Activated CD8-positive, alpha-beta memory T cell treated with anti-CD3 and anti-CD28 coated beads for 36 hours (primary cell): ENCODE results near the gene PTPRU. TPM values are rescaled to one million over a fixed set of nuclear protein-coding genes. Genes with fewer than 3 reads are reported as not detected.

ENCODE experiments used
- CTCF ChIA-PET: fragments of 350-600 bp; sonication (Branson Sonifier 250); formaldehyde crosslinking; loops from one replicate; lab custom pipeline; 2021; ENCODE audit warnings: antibody characterized with exemption; lab: Charles Lee
- POLR2A ChIA-PET: fragments of 350-600 bp; sonication (Branson Sonifier 250); formaldehyde crosslinking; loops from one replicate; lab custom pipeline; 2021; ENCODE audit warnings: antibody characterized with exemption; lab: Charles Lee
- total RNA-seq, 2 experiments: library from RNA; stranded (reverse); gene quantifications; one replicate each; pipeline ENCODE4 v1.2.3, GENCODE V29; 2021

The PTPRU gene
- total RNA-seq, 2 experiments from 2014 or later, result 0.34 to 0.42 TPM

DNA sequence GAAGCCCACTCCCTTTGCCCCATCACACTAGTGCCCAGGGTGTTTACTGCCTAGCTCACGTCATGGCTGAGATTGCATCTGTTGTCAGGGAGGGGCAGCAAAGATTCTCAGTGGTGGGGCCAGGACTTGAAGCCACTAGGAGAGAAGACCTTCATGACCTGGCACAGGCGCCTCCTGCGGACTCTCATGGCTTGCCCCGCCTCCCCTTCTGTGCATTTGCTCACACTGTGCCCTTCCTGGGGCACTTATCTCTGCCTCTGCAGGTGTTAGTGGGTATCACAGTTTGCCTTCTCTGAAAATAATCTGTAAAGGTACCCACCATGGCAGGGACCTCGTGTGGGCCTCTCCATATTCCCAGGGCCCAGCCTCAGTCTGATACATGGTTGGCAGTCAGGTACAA, 20.1 kb downstream of the PTPRU start:
- ChIA-PET POLR2A (no interaction called here), CTCF (interaction anchor here (1.4 kb wide), 1 partner anchor 25 kb away, joined by 3 read pairs; the partner anchor contains the start of gene MECR)

DNA sequence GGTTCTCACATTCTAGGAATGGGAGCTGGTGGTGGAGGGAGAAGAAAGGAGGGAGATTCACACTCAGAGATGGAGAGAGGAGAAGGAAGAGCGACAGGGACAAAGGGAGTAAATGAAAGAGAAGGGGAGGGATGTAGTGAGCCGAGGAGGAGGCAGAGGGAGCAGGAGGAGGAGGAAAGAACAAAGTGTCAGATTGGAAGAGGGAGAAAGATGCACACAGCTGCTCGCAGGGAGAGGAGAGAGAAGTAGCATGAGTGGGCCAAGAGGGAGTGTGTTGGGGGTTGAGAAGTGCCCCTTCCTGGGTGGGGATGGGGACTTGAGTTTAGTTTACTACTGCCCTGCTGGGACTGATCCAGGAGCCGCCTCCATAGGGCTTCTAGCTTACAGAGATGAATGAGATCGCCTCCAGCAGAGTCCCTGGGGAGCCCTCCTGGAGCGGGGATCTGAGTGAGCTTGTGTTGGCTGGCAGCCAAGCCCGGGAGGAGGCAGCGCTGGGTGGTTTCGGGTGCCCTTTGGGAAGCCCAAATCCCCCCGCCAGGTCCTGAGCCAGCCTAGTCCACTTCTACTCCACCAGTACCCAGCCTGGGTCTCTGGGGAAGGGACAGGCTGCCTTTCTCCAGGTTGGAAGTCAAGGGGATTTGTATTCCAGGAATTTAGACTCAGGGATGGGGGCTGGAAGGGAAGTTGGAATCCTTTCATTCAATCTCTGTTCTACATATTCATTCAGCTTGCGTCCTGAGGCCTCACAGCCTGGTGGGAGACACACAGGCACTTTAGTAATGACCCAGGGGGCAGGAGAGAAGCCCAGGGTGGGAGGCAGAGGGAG, 20.9 kb downstream of the PTPRU start:
- ChIA-PET CTCF (interaction anchor here (1.4 kb wide), 1 partner anchor 26 kb away, joined by 3 read pairs; the partner anchor contains the start of gene MECR), POLR2A (no interaction called here)

DNA sequence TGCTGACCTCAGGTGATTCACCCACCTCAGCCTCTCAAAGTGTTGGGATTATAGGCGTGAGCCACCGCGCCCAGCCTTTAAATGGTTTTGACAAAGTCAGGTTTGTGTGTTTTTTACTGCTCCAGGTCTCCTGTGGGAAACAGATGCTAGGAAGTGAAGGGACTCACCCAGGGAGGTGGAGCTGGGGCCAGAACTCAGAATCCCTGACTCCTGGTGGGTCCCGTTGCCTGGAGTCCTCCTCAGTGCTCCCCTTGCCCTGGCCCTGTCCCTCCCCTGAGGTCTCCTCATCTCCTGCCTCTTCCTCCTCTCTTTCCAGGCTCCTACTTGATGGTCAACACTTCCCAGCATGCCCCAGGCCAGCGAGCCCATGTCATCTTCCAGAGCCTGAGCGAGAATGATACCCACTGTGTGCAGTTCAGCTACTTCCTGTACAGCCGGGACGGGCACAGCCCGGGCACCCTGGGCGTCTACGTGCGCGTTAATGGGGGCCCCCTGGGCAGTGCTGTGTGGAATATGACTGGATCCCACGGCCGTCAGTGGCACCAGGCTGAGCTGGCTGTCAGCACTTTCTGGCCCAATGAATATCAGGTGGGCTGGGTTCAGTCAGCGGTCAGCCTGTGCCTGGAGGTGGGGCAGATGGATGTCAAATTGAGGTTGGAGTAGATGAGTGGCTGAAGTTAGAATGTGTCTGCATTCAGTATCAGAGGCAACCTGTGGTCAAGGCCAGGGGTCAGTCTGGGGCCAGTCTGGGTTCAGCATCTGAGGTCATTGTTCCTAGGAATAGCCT, 22.1 kb downstream of the PTPRU start:
- ChIA-PET CTCF (no interaction called here), POLR2A (no interaction called here)

DNA sequence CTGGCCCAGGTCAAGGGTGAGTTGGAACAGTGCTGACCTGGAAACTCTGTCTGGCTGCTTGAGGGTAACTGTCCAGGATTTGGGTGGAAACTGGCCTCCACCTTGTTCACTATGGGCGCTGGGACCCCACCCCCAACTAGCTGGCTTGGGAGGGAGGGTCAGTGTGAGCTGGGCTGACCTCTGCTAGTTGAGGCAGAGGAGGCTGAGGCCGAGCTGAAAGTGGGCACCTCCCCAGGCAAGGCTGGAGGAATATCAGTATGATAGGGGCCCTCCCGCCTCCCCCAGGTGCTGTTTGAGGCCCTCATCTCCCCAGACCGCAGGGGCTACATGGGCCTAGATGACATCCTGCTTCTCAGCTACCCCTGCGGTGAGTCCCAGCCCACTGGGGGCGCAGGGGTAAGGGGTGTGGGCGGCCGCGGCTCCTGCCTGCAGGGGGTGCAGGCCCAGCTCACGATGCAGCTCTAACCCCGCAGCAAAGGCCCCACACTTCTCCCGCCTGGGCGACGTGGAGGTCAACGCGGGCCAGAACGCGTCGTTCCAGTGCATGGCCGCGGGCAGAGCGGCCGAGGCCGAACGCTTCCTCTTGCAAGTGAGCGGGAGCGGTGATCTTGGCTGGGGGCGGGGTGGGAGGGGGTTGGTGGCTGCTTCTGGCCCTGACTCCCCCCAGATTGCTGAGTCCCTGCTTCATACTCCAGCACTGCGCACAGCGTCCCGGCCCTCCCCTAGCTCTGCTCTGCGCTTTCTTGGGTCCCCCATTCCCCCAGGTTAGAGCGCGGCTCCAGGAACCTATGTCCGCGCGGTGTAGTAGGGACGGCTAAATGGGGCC, 22.9 kb downstream of the PTPRU start:
- ChIA-PET CTCF (no interaction called here), POLR2A (no interaction called here)

DNA sequence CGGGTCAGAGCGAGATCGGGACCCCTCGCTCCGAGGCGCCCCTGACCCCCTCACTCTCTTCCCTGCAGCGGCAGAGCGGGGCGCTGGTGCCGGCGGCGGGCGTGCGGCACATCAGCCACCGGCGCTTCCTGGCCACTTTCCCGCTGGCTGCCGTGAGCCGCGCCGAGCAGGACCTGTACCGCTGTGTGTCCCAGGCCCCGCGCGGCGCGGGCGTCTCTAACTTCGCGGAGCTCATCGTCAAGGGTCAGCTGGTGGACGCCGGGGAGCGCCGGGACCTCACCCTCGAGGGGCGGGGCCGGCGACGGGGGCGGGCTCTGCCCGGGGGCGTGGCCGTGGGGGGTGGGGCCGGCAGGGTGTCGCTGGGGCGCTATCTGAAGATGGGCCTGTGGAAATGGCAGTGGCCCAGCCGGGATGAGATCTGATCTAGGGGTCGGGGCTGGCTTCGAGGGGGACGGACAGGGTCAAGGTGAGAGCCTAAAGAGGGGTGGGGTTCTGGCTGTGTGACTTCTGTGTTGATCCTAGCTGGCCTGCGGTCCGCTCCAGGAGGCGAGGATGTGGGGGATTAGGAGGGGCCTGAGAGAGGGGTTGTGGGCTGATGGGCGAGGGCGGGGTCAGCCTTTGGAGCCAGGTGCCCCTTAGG, 23.6 kb downstream of the PTPRU start:
- CTCF ChIA-PET, result no interaction called here
- POLR2A ChIA-PET, result no interaction called here

DNA sequence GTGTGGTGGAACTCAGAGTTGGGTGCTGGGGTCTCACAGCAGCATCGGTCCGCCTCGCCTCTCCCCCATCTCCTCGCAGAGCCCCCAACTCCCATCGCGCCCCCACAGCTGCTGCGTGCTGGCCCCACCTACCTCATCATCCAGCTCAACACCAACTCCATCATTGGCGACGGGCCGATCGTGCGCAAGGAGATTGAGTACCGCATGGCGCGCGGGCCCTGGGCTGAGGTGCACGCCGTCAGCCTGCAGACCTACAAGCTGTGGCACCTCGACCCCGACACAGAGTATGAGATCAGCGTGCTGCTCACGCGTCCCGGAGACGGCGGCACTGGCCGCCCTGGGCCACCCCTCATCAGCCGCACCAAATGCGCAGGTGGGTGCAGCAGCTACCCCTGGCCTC, 24.2 kb downstream of the PTPRU start:
- POLR2A ChIA-PET, result no interaction called here

DNA sequence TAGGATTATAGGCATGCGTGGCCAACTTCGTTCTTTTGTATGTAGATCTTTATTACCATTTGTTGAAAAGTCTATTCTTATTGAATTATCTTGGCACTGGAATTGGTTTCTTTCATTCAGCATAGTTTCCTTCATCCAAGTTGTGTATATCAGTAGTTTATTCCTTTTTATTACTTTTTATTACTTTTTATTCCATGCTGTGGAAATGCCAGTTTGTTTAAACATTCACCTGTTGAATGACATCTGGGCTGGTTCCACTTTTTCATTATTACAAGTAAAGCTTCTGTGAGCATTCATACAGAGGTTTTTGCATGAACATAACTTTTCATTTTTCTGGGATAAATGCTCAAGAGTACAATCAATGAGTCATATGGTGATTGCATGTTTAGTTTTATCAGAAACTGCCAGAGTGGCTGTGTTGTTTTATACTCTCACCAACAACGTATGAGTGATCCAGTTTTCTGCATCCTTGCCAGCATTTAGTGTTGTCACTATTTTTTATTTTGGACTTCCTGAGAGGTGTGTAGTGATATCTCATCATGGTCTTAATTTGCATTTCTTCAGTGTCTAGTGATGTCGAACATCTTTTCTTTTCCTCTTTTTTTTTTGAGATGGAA, 28.6 kb downstream of the PTPRU start:
- CTCF ChIA-PET, result interaction anchor here (0.7 kb wide), 1 partner anchor 823 kb away, joined by 3 read pairs; no protein-coding TSS in a partner anchor
- POLR2A ChIA-PET, result no interaction called here

More for the DNA sequence above, 24.2 kb downstream of the PTPRU start:
- CTCF ChIA-PET, result no interaction called here

DNA sequence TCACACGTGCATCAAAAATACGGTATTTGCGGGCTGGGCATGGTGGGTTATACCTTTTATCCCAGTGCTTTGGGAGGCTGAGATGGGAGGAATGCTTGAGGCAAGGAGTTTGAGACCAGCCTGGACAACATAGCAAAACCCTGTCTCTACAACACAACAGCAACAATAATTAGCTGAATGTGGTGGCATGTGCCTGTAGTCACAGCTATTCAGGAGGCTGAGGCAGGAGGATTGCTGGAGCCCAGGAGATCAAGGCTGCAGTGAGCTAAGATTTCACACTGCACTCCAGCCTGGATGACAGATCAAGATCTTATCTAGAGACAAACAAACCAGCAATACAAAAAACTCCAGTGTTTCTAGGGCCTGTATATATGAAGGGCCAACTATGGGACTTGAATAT, 30.6 kb downstream of the PTPRU start:
- ChIA-PET CTCF (no interaction called here), POLR2A (no interaction called here)

DNA sequence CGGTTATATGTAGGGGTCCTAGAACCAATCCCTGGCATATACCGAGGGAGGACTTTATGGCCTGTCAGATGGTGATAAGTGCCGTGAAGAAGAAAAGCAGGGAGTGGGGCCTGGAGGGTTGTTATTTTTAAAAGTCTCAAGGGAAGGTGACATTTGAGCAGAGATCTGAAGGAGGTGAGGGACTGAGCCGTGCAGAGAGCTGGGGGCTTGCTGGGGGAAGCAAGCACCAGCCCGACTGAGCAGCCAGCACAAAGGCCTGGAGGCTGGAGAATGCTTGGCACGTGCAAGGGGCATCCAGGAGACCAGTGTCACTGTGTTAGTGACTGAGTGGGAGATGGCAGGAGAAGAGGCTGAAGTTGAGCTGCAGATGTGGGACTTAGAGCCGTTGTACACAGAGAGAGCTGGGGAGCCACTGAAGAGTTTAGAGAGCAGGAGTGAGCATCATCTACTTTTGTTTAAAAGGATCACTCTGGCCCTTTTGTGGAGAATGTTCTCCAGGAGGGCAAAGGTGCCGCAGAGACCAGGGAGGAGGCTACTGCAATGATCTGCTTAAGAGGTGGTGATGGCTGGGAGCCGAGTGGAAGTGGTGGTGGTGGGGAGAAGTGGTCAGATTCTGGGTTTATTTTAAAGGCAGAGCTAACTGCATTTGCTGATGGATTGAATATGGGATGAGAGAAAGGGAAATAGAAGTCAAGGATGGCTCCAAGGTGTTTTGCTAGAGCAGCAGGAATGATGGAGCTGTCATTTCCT, 31.2 kb downstream of the PTPRU start:
- CTCF ChIA-PET, result no interaction called here

DNA sequence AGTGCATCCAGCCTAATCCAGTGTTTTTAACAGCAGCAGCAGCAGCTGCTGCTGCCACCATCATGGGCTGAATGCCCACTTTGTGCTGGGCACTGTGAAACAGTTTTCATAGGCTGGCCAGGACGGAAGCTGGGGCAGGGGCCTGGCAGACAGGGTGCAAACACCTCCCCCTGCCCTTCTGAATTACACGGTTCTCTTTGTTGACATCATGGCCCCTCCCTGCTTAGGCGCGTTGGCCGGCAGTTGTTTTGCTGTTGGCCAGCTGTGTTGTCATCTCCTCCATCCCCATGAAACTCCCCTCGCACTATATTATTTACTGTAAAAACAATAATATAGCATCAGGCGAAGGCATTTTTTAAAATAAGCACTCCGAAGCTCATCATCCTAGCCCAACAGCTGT, 33.1 kb downstream of the PTPRU start:
- CTCF ChIA-PET, result no interaction called here
- POLR2A ChIA-PET, result no interaction called here

More for the DNA sequence above, 31.2 kb downstream of the PTPRU start:
- POLR2A ChIA-PET, result no interaction called here

DNA sequence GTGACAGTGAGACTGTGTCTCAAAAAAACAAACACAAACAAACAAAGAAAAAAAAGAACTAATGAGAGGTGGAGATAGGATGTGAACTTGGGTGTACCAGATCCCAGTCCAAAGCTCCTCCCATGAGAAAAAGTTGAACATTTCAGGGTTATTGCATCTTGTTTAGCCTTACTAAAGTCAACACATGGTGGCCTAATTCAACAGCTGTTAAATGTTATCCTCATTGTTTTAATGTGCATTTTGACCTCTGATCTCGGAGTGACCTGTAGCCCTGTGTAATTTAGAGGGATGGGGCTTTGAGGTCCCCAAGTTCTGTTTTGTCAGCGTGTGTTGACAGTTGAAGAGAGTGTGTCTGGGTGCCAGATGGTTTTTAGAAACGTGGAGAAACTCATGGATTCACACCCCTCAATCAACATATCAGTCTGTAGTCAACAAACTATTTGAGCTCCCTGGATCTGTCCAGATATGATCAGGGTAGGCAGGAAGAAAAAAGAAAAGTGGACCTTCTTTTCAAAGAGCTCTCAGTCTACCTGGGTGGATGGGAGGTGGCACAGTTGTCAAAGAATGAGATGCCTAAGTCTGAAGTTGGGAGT, 34.7 kb downstream of the PTPRU start:
- ChIA-PET POLR2A (no interaction called here), CTCF (no interaction called here)

DNA sequence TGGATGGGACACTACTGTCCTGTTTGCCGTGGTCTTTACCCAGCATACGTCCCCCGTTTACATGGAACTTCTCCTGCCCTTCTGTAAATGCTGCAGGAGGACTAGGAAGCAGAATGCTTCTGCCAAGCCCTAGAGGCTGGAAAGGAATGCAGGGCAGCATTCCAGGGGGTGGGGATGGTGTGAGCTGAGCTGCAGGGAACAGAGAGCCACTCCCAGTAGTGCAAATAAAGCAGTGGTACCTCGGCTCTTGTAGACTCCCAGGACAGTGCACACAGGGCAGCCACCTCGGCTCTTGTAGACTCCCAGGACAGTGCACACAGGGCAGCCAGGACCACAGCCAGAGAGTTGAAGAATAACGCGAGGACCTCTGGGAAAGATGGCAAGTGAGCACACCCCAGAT, 35.4 kb downstream of the PTPRU start:
- ChIA-PET POLR2A (no interaction called here), CTCF (no interaction called here)

DNA sequence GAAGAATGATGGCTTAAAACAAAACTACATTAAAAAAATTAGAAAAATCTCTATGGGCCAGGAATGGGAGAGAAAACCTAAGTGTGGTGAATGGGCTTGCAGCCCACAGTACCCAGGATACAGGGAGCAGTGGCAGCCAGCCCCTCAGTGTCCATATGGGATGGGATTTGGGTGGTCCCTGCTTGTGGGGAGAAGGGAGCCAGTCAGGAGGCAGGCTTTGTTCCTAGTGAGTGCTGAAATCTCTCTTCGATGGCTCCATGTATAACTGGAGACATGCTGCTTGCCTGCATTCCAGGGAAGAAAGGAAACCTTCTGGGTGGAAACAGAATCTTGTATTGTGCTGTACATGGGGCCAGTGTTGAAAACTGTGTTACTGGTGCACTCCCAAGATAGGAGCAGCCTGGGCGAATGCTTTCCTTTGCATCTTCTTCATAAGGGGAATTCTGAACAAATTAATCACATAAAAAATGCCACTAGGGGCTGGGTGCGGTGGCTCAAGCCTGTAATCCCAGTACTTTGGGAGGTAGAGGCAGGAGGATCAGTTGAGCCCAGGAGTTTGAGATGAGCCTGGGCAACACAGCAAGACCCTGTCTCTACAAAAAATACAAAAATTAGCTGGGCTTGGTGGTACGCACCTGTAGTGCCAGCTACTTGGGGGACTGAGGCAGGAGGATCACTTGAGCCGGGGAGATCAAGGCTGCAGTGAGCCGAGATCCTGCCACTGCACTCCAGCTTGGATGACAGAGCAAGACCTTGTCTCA, 36.0 kb downstream of the PTPRU start:
- POLR2A ChIA-PET, result no interaction called here
- CTCF ChIA-PET, result interaction anchor here (0.7 kb wide), 1 partner anchor 17 kb away, joined by 4 read pairs; no protein-coding TSS in a partner anchor

DNA sequence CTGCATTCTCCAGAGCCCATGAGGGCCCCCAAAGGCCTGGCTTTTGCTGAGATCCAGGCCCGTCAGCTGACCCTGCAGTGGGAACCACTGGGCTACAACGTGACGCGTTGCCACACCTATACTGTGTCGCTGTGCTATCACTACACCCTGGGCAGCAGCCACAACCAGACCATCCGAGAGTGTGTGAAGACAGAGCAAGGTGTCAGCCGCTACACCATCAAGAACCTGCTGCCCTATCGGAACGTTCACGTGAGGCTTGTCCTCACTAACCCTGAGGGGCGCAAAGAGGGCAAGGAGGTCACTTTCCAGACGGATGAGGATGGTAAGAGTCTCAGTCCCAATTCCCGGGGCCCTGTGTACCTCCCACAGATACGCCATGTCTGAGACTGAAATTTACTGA, 39.1 kb downstream of the PTPRU start:
- POLR2A ChIA-PET, result interaction anchor here (0.6 kb wide), 1 partner anchor 99 kb away, joined by 3 read pairs; no protein-coding TSS in a partner anchor
- CTCF ChIA-PET, result no interaction called here

DNA sequence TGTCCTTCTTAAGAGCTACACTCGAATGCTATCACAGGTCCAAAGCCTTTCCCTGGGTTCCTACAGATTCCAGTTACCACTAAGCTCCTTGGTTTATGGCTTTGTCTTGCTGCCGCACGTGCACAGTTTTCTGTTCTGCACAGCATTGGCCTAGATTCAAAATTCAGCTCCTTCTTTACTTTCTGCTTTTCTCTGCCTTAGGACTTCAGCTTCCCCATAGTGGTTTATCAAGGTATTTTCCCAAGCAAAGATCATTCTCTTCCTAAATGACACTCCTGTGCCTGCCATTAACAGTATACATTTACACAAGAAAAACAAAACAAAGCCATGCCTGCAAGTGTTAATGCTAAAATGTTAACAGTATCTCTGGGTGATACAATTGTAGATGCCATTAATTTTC, 41.8 kb downstream of the PTPRU start:
- ChIA-PET CTCF (no interaction called here), POLR2A (no interaction called here)

DNA sequence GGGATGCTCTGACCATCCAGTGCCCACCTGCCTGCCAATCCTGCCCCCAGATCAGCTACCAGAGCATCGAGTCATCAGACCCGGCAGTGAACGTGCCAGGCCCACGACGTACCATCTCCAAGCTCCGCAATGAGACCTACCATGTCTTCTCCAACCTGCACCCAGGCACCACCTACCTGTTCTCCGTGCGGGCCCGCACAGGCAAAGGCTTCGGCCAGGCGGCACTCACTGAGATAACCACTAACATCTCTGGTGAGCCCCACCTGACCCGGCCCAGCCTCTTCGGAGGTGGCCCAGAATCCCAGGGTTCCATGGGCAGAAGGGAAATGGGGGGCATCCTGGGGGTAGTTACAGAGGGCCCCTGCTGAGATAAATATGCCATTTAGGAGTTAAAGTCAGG, 43.1 kb downstream of the PTPRU start:
- ChIA-PET CTCF (no interaction called here), POLR2A (no interaction called here)

DNA sequence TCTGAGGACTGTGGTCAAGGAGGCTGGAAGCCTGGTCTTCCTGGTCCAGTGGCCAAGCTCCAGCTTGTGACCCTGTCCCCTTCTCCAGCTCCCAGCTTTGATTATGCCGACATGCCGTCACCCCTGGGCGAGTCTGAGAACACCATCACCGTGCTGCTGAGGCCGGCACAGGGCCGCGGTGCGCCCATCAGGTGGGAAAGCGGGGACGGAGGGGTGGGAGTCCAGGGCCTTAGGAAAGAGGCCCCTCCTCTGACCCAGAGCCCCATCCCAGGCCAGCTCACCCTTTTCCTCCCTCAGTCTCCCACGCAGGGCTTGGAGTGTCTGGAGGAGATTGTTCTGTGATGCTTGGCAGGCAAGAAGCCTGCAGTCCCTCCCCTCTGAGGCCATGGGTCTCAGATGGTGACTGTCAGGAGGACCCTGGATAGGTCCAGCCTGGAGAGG, 43.6 kb downstream of the PTPRU start:
- POLR2A ChIA-PET, result no interaction called here
- CTCF ChIA-PET, result no interaction called here
